Kidney (tissue), 14 donors: ENCODE measurements around the gene DDX51. TPM values are rescaled to one million over a fixed set of nuclear protein-coding genes. Genes with fewer than 3 reads are reported as not detected.
"Not testable (repeated sequence)": the region's sequence is repeated elsewhere in the genome, so short reads cannot be mapped to it uniquely, and the experiment has no call there.

Experiments used
- DNase-seq, 5 donors: peaks; one replicate each; pipeline ENCODE4 v3.0.0-alpha.2; 2013 to 2020
- FAIRE-seq: peaks from 2 replicates; lab custom pipeline; 2012; peaks lifted over from hg19 to GRCh38; lab: Jason Lieb, UNC
- H3K27ac ChIP-seq, 2 donors: one replicate each; pipeline ENCODE4 v1.7.0; 2013; ENCODE audit warnings: low read depth in 2 of 2, low read length in 2 of 2, inconsistent platforms in 1 of 2
- H3K27me3 ChIP-seq: one replicate; pipeline ENCODE4 v1.7.1; 2013; ENCODE audit warnings: low read length, inconsistent platforms; ENCODE audit not compliant: control insufficient read depth, insufficient read depth
- H3K36me3 ChIP-seq, 3 donors: one replicate each; pipeline versions ENCODE4 v1.7.0 to v1.7.1; 2013; ENCODE audit warnings: low read length in 3 of 3, control low read depth in 1 of 3, inconsistent platforms in 1 of 3; ENCODE audit not compliant: insufficient read depth in 3 of 3, control insufficient read depth in 2 of 3
- H3K4me1 ChIP-seq, 3 donors: one replicate each; pipeline versions ENCODE4 v1.7.0 to v1.7.1; 2013; ENCODE audit warnings: low read length in 3 of 3, inconsistent platforms in 1 of 3, low read depth in 1 of 3; ENCODE audit not compliant: control insufficient read depth in 2 of 3, insufficient read depth in 2 of 3
- H3K4me3 ChIP-seq, 3 donors: one replicate each; pipeline versions ENCODE4 v1.7.0 to v1.8.1; 2013; ENCODE audit warnings: low read length in 3 of 3, control low read depth in 1 of 3, inconsistent platforms in 1 of 3
- H3K9ac ChIP-seq, 3 donors: one replicate each; pipeline versions ENCODE4 v1.7.0 to v1.7.1; 2013; ENCODE audit warnings: low read length in 3 of 3, control low read depth in 1 of 3, inconsistent platforms in 1 of 3
- H3K9me3 ChIP-seq, 3 donors: one replicate each; pipeline versions ENCODE4 v1.7.0 to v1.7.1; 2013; ENCODE audit warnings: low read length in 3 of 3, control low read depth in 1 of 3, inconsistent platforms in 1 of 3; ENCODE audit not compliant: control insufficient read depth in 2 of 3, insufficient read depth in 1 of 3
- CTCF ChIP-seq: IDR thresholded peaks from 3 replicates; pipeline ENCODE4 v1.5.1; 2012; ENCODE audit warnings: mild to moderate bottlenecking, moderate library complexity, borderline replicate concordance; ENCODE audit not compliant: insufficient read depth; ENCODE audit errors: extremely low read depth
- intact Hi-C: fragments of 100-400 bp; cut with DNase I; formaldehyde crosslinking; loops from one replicate; pipeline ENCODE4 v1.11.1; 2022
- polyA plus RNA-seq: library from polyadenylated mRNA; stranded (reverse); fragments of 350-450 nt; fragmentation: Illumina TruSeq; extraction: RNeasy Lipid Tissue Mini Kit (QIAGEN cat#74804); gene quantifications from one replicate; pipeline ENCODE4 v1.2.3, GENCODE V29; 2014; ENCODE audit warnings: low read depth, low replicate concordance; ENCODE audit not compliant: insufficient read depth
- total RNA-seq: library from RNA; stranded (reverse); fragmentation: NEBNext Ultra II Directional; extraction: Animal tissue kit (Norgen Biotek cat#: 25700); gene quantifications from one replicate; pipeline ENCODE4 v1.2.1, GENCODE V29; 2021
- donor health status: control.
- donor health status: control.
- donor health status: control.
- donor health status: control.
- donor health status: control.
- donor health status: DM: yes; HTN: yes; CAD: no.
- donor health status: Normal renal cell carcinoma (clear cell type).

DDX51 gene
- total and polyA plus RNA-seq, 2 donors from 2014 or later, result 10.3 to 19.6 TPM

- FAIRE-seq, result no peak
- Histone ChIP-seq H3K27ac (no peak overlapping the region), H3K4me1 (no peaks in the 10 kb centered on the region), H3K9ac (no peak overlapping the region), H3K27me3 (no peaks in the 10 kb centered on the region), H3K4me3 (no peak overlapping the region), H3K36me3 (peaks cover 2 to 10% (median 2%) of the 10 kb centered on the region in 3 donors), H3K9me3 (no peaks in the 10 kb centered on the region)
- no peak for DNase-seq
- TF ChIP-seq CTCF, result no peak
- intact Hi-C loops, result no loop called here
Observed at GRCh38 chr12:132106921-132107320, 37.2 kb downstream of the DDX51 start.

GRCh38 chr12:132105467-132105866 is 38.7 kb downstream of the DDX51 start:
- no peak for TF ChIP-seq CTCF
- no peaks in the 10 kb centered on the region for H3K27me3 ChIP-seq
- no peaks in the 10 kb centered on the region for H3K9me3 ChIP-seq
- intact Hi-C loops, result no loop called here
- no peak overlapping the region for H3K4me3 ChIP-seq
- H3K4me1 ChIP-seq, result no peaks in the 10 kb centered on the region
- peaks cover 2 to 10% (median 2%) of the 10 kb centered on the region in 3 donors for H3K36me3 ChIP-seq
- FAIRE-seq (no peak), DNase-seq (no peak)
- no peak overlapping the region for H3K9ac ChIP-seq
- no peak overlapping the region for H3K27ac ChIP-seq

GRCh38 chr12:132103542-132104308 is 40.4 kb downstream of the DDX51 start:
- H3K9me3 ChIP-seq, result no peaks in the 10 kb centered on the region
- DNase-seq, result no peak
- H3K4me3 ChIP-seq, result no peak overlapping the region
- TF ChIP-seq CTCF, result no peak
- H3K36me3 ChIP-seq, result peaks cover 0 to 5% (median 2%) of the 10 kb centered on the region in 3 donors
- H3K27ac ChIP-seq, result no peak overlapping the region
- intact Hi-C loops, result no loop called here
- no peaks in the 10 kb centered on the region for H3K4me1 ChIP-seq
- no peak for FAIRE-seq
- no peaks in the 10 kb centered on the region for H3K27me3 ChIP-seq
- H3K9ac ChIP-seq, result no peak overlapping the region

GRCh38 chr12:132103072-132103471 is 41.0 kb downstream of the DDX51 start:
- DNase-seq, FAIRE-seq, intact Hi-C loops, H3K36me3 ChIP-seq, H3K4me1 ChIP-seq, H3K27me3 ChIP-seq, H3K27ac ChIP-seq, H3K9ac ChIP-seq, H3K4me3 ChIP-seq, H3K9me3 ChIP-seq: not testable (repeated sequence)
